GM12864 (cell line): ENCODE data around the gene CPZ.
"Not testable (repeated sequence)": the region's sequence is repeated elsewhere in the genome, so short reads cannot be mapped to it uniquely, and the experiment has no call there.

Experiments used
- DNase-seq: peaks from one replicate; pipeline ENCODE4 v3.0.0-alpha.2; 2011; ENCODE audit warnings: low read depth
- H3K4me3 ChIP-seq: 2 replicates; pipeline ENCODE4 v1.5.1; 2011; ENCODE audit warnings: mild to moderate bottlenecking, low read depth, low read length, control low read depth
- CTCF ChIP-seq: IDR thresholded peaks from 2 replicates; pipeline ENCODE4 v1.5.1; 2011; ENCODE audit warnings: low read depth, mild to moderate bottlenecking, moderate library complexity, low read length, control low read depth, inconsistent platforms; ENCODE audit errors: missing control alignments

Gene CPZ

GRCh38 chr4:8574796-8575370 lies 17.7 kb upstream of the CPZ start:
- DNase-seq = no peak
- TF ChIP-seq CTCF = no peak
- no peak overlapping the region for H3K4me3 ChIP-seq

GRCh38 chr4:8575457-8575856 lies 17.1 kb upstream of the CPZ start:
- no peak for TF ChIP-seq CTCF
- H3K4me3 ChIP-seq = no peak overlapping the region
- DNase-seq = no peak

- not testable (repeated sequence) for DNase-seq, H3K4me3 ChIP-seq
These were observed 16.0 kb upstream of the CPZ start for GRCh38 chr4:8576591-8576990.

GRCh38 chr4:8577046-8577445 lies 15.5 kb upstream of the CPZ start:
- H3K4me3 ChIP-seq = no peak overlapping the region
- TF ChIP-seq CTCF = no peak
- no peak for DNase-seq

GRCh38 chr4:8577972-8578371 lies 14.6 kb upstream of the CPZ start:
- H3K4me3 ChIP-seq = no peak overlapping the region
- no peak for TF ChIP-seq CTCF
- DNase-seq = no peak

GRCh38 chr4:8578717-8579116 lies 13.8 kb upstream of the CPZ start:
- no peak overlapping the region for H3K4me3 ChIP-seq
- TF ChIP-seq CTCF = no peak
- no peak for DNase-seq

- DNase-seq = no peak
- no peak overlapping the region for H3K4me3 ChIP-seq
- TF ChIP-seq CTCF = no peak
These were observed 12.8 kb upstream of the CPZ start for GRCh38 chr4:8579526-8580320.
